DOHH2 (cell line): ENCODE results near the gene ABCC12.

Experiments
- EZH2phosphoT487 ChIP-seq: fragments of 200-600 bp; sonication (generic); IDR thresholded peaks from 2 replicates; pipeline ENCODE4 v1.6.1; 2017; ENCODE audit warnings: borderline replicate concordance, mild to moderate bottlenecking, antibody characterized with exemption, low read length, moderate library complexity, mixed read lengths
- TF ChIP-seq, protein P1 (sequence below): fragments of 200-600 bp; sonication (generic); IDR thresholded peaks from one replicate; pipeline ENCODE4 v1.5.1; 2014; ENCODE audit warnings: antibody characterized with exemption, mild to moderate bottlenecking, low read depth, low read length; ENCODE audit not compliant: poor library complexity, severe bottlenecking

- TF ChIP-seq, protein P1, sequence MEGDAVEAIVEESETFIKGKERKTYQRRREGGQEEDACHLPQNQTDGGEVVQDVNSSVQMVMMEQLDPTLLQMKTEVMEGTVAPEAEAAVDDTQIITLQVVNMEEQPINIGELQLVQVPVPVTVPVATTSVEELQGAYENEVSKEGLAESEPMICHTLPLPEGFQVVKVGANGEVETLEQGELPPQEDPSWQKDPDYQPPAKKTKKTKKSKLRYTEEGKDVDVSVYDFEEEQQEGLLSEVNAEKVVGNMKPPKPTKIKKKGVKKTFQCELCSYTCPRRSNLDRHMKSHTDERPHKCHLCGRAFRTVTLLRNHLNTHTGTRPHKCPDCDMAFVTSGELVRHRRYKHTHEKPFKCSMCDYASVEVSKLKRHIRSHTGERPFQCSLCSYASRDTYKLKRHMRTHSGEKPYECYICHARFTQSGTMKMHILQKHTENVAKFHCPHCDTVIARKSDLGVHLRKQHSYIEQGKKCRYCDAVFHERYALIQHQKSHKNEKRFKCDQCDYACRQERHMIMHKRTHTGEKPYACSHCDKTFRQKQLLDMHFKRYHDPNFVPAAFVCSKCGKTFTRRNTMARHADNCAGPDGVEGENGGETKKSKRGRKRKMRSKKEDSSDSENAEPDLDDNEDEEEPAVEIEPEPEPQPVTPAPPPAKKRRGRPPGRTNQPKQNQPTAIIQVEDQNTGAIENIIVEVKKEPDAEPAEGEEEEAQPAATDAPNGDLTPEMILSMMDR, result no peak
- no peak for TF ChIP-seq EZH2phosphoT487
Measured at GRCh38 chr16:48157302-48157701, 1.5 kb upstream of the ABCC12 start.
